H1 (cell line): ENCODE data around the gene ERMARD.

Experiments
- CTCF ChIP-seq, 3 experiments: IDR thresholded peaks; 1 replicate in 2 of 3; 2 replicates in 1 of 3; pipeline versions ENCODE4 v1.5.1 to v1.6.1; 2011; ENCODE audit warnings: low read length in 3 of 3, mild to moderate bottlenecking in 3 of 3, inconsistent platforms in 2 of 3, low read depth in 1 of 3, moderate library complexity in 1 of 3; ENCODE audit not compliant: insufficient read depth in 1 of 3; ENCODE audit errors: control extremely low read depth in 1 of 3
- POLR2A ChIP-seq, 2 experiments: IDR thresholded peaks; 1 replicate in 1 of 2; 2 replicates in 1 of 2; pipeline ENCODE4 v1.6.1; 2011; ENCODE audit warnings: low read depth in 2 of 2, low read length in 2 of 2, mild to moderate bottlenecking in 2 of 2; ENCODE audit errors: control extremely low read depth in 1 of 2
- RXRA ChIP-seq: IDR thresholded peaks from 2 replicates; pipeline ENCODE4 v1.6.1; 2011; ENCODE audit warnings: low read depth, mild to moderate bottlenecking, low read length, moderate library complexity; ENCODE audit not compliant: insufficient read depth

GRCh38 chr6:169726963-169727362, 24.5 kb upstream of the ERMARD start:
- TF ChIP-seq POLR2A (IDR thresholded peaks at IDR 0.05; ENCODE audit: control extremely low read depth in 1 of 2, low read depth in 2 of 2, low read length in 2 of 2) (no peak), CTCF (IDR thresholded peaks at IDR 0.05; ENCODE audit: control extremely low read depth in 1 of 3, insufficient read depth in 1 of 3, low read depth in 1 of 3, low read length in 3 of 3) (no peak), RXRA (no peak)
